Mucosa of descending colon (tissue), 3 donors: Measurements from ENCODE around the gene TEX29. TPM values are rescaled to one million over a fixed set of nuclear protein-coding genes. Genes with fewer than 3 reads are reported as not detected.

Source experiments
- ATAC-seq: fragments of 200-7000 bp; cut with Tn5 transposase; one replicate; pipeline ENCODE4 v1.9.1; 2020; ENCODE audit warnings: mild to moderate bottlenecking, moderate library complexity
- DNase-seq, 3 donors: peaks; one replicate each; pipeline ENCODE4 v3.0.0-alpha.2; 2020
- H3K36me3 ChIP-seq: fragments of 200-600 bp; one replicate; pipeline ENCODE4 v1.8.0; 2021; ENCODE audit warnings: low read depth, mild to moderate bottlenecking
- H3K4me1 ChIP-seq: fragments of 200-600 bp; one replicate; pipeline ENCODE4 v1.8.0; 2021; ENCODE audit warnings: low read depth, mild to moderate bottlenecking
- H3K4me3 ChIP-seq: fragments of 200-600 bp; one replicate; pipeline ENCODE4 v1.8.0; 2021; ENCODE audit warnings: mild to moderate bottlenecking
- H3K9me3 ChIP-seq: fragments of 200-600 bp; one replicate; pipeline ENCODE4 v1.8.0; 2021; ENCODE audit warnings: mild to moderate bottlenecking
- intact Hi-C, 2 donors: fragments of 100-400 bp; cut with DNase I in 1 of 2; cut with micrococcal nuclease in 1 of 2; formaldehyde crosslinking; loops; one replicate each; pipeline versions ENCODE4 v1.11.0 to v1.11.1; 2022; cut with DNase I, micrococcal nuclease
- total RNA-seq, 3 donors: library from RNA; stranded (reverse); fragmentation: NEBNext Ultra II Directional in 2 of 3; extraction: Animal tissue kit (Norgen Biotek cat#: 25700) in 2 of 3; gene quantifications; one replicate each; pipeline versions ENCODE4 v1.2.1 to v1.2.4, GENCODE V29; 2021 to 2023
- TF ChIP-seq, protein P1 (sequence below): fragments of 200-600 bp; IDR thresholded peaks from one replicate; pipeline ENCODE4 v1.8.0; 2022; ENCODE audit warnings: antibody characterized with exemption, mild to moderate bottlenecking
- donor health status: DM: no; HTN: no; CAD: no; lungs with moderate emphysema.
- donor health status: DM: no; HTN: no; CAD: no.
- donor health status: DM: no; HTN: yes; CAD: no.

The TEX29 gene
- total RNA-seq, 3 donors from 2014 or later, result 0.55 to 0.63 TPM; not detected in 1

DNA sequence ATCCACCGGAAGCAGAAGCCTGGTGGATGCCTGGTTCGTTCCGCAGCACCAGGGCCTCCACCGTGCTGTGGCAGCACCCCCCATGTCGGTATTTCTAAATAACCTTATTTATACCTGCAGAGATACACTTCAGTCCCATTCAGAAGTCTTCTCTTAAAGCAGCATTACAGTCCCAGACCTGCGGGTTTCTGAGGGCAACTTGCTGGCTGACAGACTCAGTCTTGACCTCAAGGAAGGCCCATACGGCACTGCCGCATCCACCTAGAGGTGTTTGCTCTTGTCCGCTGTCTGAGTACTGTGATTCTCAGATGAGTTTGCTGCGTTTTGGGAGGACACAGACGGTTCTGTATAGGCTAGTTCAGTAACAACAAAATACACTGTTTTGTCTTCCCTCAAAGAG lies 16.9 kb upstream of the TEX29 start:
- no peak for ATAC-seq
- intact Hi-C loops, result no loop called here
- no peak for DNase-seq
- H3K4me1 ChIP-seq, result no peaks in the 10 kb centered on the region
- H3K36me3 ChIP-seq, result peaks cover 17% of the 10 kb centered on the region
- H3K4me3 ChIP-seq, result no peak overlapping the region
- no peaks in the 10 kb centered on the region for H3K9me3 ChIP-seq
- TF ChIP-seq, protein P1, sequence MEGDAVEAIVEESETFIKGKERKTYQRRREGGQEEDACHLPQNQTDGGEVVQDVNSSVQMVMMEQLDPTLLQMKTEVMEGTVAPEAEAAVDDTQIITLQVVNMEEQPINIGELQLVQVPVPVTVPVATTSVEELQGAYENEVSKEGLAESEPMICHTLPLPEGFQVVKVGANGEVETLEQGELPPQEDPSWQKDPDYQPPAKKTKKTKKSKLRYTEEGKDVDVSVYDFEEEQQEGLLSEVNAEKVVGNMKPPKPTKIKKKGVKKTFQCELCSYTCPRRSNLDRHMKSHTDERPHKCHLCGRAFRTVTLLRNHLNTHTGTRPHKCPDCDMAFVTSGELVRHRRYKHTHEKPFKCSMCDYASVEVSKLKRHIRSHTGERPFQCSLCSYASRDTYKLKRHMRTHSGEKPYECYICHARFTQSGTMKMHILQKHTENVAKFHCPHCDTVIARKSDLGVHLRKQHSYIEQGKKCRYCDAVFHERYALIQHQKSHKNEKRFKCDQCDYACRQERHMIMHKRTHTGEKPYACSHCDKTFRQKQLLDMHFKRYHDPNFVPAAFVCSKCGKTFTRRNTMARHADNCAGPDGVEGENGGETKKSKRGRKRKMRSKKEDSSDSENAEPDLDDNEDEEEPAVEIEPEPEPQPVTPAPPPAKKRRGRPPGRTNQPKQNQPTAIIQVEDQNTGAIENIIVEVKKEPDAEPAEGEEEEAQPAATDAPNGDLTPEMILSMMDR, result no peak

DNA sequence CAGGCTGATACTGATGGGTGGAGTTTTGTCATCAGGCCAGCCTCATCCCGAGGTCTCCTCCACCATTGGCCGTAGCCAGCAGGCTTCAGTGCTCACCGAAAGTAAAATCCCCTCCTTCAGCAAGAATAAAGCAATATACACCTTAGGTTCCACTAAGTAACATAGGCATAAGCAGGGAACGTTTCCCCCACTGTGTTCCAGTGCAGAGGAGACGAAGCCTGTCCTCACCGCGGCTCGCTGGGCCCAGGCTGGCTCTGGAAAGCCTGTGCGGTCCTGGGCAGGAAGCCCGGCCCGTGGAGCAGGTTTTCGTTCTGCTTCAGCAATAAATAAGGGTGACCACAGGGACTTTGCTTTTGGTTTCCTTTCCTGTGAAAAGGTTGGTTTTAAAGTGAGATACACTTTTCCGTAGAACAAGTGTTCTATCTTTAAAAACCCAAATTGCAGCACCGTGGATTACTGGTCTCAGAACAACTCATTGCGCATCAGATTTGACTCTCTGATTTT lies 16.3 kb upstream of the TEX29 start:
- Histone ChIP-seq H3K36me3 (peaks cover 17% of the 10 kb centered on the region), H3K4me1 (no peaks in the 10 kb centered on the region), H3K4me3 (no peak overlapping the region), H3K9me3 (no peaks in the 10 kb centered on the region)
- peak; percentile 25 for ATAC-seq
- no peak for DNase-seq
- intact Hi-C loops, result no loop called here
- TF ChIP-seq, protein P1, result no peak

DNA sequence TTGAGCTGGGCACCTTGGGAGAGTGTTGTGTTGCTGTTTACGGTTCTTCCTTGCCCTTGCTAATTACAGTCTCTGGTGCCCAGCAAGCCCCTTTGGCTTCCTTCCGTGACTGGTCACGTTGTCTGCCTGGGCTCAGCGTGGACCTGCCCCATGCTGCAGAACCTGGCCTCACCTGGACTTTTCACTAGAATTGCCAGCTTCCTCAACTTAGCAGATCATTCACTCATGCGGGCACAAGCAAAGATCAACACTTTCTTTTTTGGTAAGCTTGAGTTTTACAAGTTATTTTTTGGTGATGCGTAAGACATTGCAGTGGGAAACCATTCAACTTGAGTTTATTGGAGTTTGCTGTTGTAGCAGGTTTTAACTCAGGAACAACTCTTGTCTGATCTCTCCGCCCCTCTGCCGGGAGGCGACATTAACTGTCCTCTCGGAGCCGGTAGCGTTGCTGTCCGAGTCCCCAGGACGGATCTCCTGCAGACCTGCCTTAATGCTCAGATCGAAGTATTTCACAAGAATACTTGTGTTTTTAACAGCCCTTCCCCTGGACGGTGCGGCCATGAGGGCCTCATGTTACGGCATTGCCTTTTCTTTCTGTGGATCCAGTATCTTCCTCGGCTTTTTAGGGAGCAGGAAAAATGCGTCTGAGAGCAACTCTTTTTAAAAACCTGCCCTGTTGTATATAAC lies 15.7 kb upstream of the TEX29 start:
- Histone ChIP-seq H3K9me3 (no peaks in the 10 kb centered on the region), H3K36me3 (peaks cover 17% of the 10 kb centered on the region), H3K4me1 (no peaks in the 10 kb centered on the region), H3K4me3 (no peak overlapping the region)
- TF ChIP-seq, protein P1, result no peak
- intact Hi-C loops, result no loop called here
- no peak for DNase-seq
- no peak for ATAC-seq

DNA sequence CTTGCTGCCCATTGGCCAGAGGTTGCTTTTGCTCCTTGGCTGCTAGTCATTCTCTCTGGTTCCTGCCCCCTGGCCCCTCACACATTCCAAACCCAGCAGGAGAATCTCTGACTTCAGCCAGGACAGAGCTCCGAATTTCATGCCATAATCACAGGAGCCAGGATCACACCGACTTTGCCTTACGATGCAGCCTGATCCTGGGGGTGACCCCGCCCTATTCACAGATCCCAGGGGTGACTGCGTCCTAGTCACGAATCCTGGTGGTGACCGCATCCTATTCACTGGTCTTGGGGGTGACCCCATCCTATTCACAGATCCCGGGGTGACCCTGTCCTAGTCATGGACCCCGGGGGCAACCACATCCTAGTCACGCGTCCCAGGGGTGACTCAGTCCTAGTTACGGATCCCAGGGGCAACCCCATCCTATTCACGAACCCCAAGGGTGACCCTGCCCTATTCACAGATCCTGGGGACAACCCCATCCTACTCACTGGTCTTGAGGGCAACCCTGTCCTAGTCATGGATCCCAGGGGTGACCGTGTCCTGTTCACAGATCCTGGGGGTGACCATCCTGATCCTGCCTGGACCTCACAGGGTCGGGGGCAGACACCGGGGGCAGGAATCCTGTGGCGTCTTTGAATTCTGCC lies 7.4 kb upstream of the TEX29 start:
- intact Hi-C loops, result no loop called here
- TF ChIP-seq, protein P1, result no peak
- no peaks in the 10 kb centered on the region for H3K4me1 ChIP-seq
- no peak overlapping the region for H3K4me3 ChIP-seq
- ATAC-seq (no peak), DNase-seq (no peak)
- H3K36me3 ChIP-seq, result no peaks in the 10 kb centered on the region
- H3K9me3 ChIP-seq, result no peaks in the 10 kb centered on the region

DNA sequence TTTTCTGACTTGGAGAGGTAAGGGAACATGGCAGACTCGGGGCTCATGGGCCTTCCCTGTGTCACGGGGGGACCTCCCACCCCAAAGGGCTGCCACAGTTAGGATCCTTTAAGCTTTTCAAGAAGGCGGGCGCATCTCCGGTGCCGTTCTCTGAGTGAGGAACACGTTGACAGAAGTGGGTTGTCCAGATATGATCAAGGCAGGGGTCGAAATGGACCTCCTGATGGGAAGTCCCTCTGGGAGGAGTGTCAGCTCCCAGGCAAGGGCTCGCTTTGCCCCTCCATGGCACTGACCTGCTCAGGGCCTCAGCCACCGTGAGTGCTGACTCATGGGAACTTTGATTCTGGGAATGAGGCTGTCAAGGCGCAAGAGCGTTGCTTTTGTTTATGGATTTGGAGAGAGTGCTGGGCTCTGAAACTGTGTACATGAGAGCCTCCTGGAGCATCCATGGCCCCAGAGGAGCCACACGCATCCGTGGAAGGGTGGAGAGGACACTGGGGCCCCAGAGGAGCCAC lies 6.5 kb upstream of the TEX29 start:
- H3K9me3 ChIP-seq, result no peaks in the 10 kb centered on the region
- TF ChIP-seq, protein P1, result no peak
- no peak for DNase-seq
- no peak for ATAC-seq
- no peaks in the 10 kb centered on the region for H3K36me3 ChIP-seq
- intact Hi-C loops, result no loop called here
- no peak overlapping the region for H3K4me3 ChIP-seq
- no peaks in the 10 kb centered on the region for H3K4me1 ChIP-seq
